GM12874 (cell line): ENCODE data around the gene BTG4.

ENCODE experiments used
- CTCF ChIP-seq: IDR thresholded peaks from 2 replicates; pipeline ENCODE4 v1.5.1; 2011; ENCODE audit warnings: low read depth, mild to moderate bottlenecking, control low read depth, low read length, moderate library complexity; ENCODE audit not compliant: insufficient read depth

Gene BTG4

GRCh38 chr11:111540937-111541253 is 28.7 kb upstream of the BTG4 start:
- TF ChIP-seq CTCF: no peak

GRCh38 chr11:111540114-111540936 is 28.1 kb upstream of the BTG4 start, which contains the start of gene LAYN:
LAYN (plus strand) TSS chr11:111540720; CDS start chr11:111540844, 124 bp downstream.
- TF ChIP-seq CTCF: no peak

GRCh38 chr11:111539426-111540113 is 27.4 kb upstream of the BTG4 start:
- no peak for TF ChIP-seq CTCF

GRCh38 chr11:111538407-111539114 is 26.4 kb upstream of the BTG4 start:
- TF ChIP-seq CTCF: no peak

- no peak for TF ChIP-seq CTCF
Observed at GRCh38 chr11:111537336-111537860, 25.2 kb upstream of the BTG4 start.

- no peak for TF ChIP-seq CTCF
Observed at GRCh38 chr11:111535281-111535680, 23.1 kb upstream of the BTG4 start.

- TF ChIP-seq CTCF: no peak
Observed at GRCh38 chr11:111532365-111532709, 20.2 kb upstream of the BTG4 start.
